ACC112 (cell line): ENCODE measurements around the gene CD3E.
"Not testable (repeated sequence)": the region's sequence is repeated elsewhere in the genome, so short reads cannot be mapped to it uniquely, and the experiment has no call there.

ENCODE experiments used
- H2AFZ ChIP-seq: fragments of 200-600 bp; sonication (generic); one replicate; pipeline ENCODE4 v1.6.0; 2017; ENCODE audit warnings: antibody characterized with exemption, low read length; ENCODE audit not compliant: unreplicated experiment
- H3K27ac ChIP-seq: fragments of 200-600 bp; sonication (generic); 2 replicates; pipeline ENCODE4 v1.5.1; 2014; ENCODE audit warnings: low read depth, mild to moderate bottlenecking, antibody characterized with exemption, low read length, moderate library complexity
- H3K27me3 ChIP-seq: fragments of 200-600 bp; sonication (generic); 2 replicates; pipeline ENCODE4 v1.6.1; 2014; ENCODE audit warnings: mild to moderate bottlenecking, antibody characterized with exemption, low read length, moderate library complexity, mixed read lengths; ENCODE audit not compliant: insufficient read depth
- H3K36me3 ChIP-seq: fragments of 200-600 bp; sonication (generic); 2 replicates; pipeline ENCODE4 v1.6.1; 2016; ENCODE audit warnings: mild to moderate bottlenecking, antibody characterized with exemption, low read length, moderate library complexity, mixed read lengths; ENCODE audit not compliant: insufficient read depth
- H3K4me1 ChIP-seq: fragments of 200-600 bp; sonication (generic); one replicate; pipeline ENCODE4 v1.6.1; 2016; ENCODE audit warnings: low read length, mixed read lengths; ENCODE audit not compliant: insufficient read depth, unreplicated experiment, control insufficient read depth
- H3K4me3 ChIP-seq: fragments of 200-600 bp; sonication (generic); 2 replicates; pipeline ENCODE4 v1.5.1; 2014; ENCODE audit warnings: mild to moderate bottlenecking, low read depth, low read length
- H3K79me2 ChIP-seq: fragments of 200-600 bp; sonication (generic); one replicate; pipeline ENCODE4 v1.6.0; 2016; ENCODE audit warnings: low read length; ENCODE audit not compliant: control insufficient read depth, unreplicated experiment, insufficient read depth

CD3E gene

GRCh38 chr11:118290923-118291322 is 13.6 kb upstream of the CD3E start:
- Histone ChIP-seq H2AFZ (no peak overlapping the region), H3K4me1 (no peaks in the 10 kb centered on the region)

GRCh38 chr11:118291477-118292135 is 12.9 kb upstream of the CD3E start:
- Histone ChIP-seq H3K4me1 (no peaks in the 10 kb centered on the region), H3K4me3 (no peak overlapping the region), H3K79me2 (no peaks in the 10 kb centered on the region), H3K27me3 (peaks cover 38% of the 10 kb centered on the region), H3K36me3 (no peaks in the 10 kb centered on the region), H2AFZ (no peak overlapping the region), H3K27ac (no peak overlapping the region)

More at GRCh38 chr11:118290923-118291322, 13.6 kb upstream of the CD3E start:
- peaks cover 44% of the 10 kb centered on the region for H3K27me3 ChIP-seq
- no peak overlapping the region for H3K4me3 ChIP-seq
- H3K79me2 ChIP-seq, result no peaks in the 10 kb centered on the region
- no peak overlapping the region for H3K27ac ChIP-seq
- H3K36me3 ChIP-seq, result no peaks in the 10 kb centered on the region

GRCh38 chr11:118294053-118294452 is 10.5 kb upstream of the CD3E start:
- H3K4me1 ChIP-seq, result no peaks in the 10 kb centered on the region
- H2AFZ ChIP-seq, result no peak overlapping the region
- H3K36me3 ChIP-seq, result no peaks in the 10 kb centered on the region
- H3K79me2 ChIP-seq, result no peaks in the 10 kb centered on the region
- H3K27ac ChIP-seq, result no peak overlapping the region
- H3K27me3 ChIP-seq, result peaks cover 35% of the 10 kb centered on the region; the same call in 1 of the 2 replicates
- H3K4me3 ChIP-seq, result no peak overlapping the region

GRCh38 chr11:118295199-118295598 is 9.3 kb upstream of the CD3E start:
- no peaks in the 10 kb centered on the region for H3K79me2 ChIP-seq
- H3K4me1 ChIP-seq, result no peaks in the 10 kb centered on the region
- H3K4me3 ChIP-seq, result no peak overlapping the region
- H3K36me3 ChIP-seq, result no peaks in the 10 kb centered on the region
- no peak overlapping the region for H3K27ac ChIP-seq
- H3K27me3 ChIP-seq, result peaks cover 43% of the 10 kb centered on the region
- H2AFZ ChIP-seq, result no peak overlapping the region

GRCh38 chr11:118295815-118296454 is 8.6 kb upstream of the CD3E start:
- Histone ChIP-seq H3K79me2 (no peaks in the 10 kb centered on the region), H3K4me3 (no peak overlapping the region), H3K36me3 (no peaks in the 10 kb centered on the region), H3K27ac (no peak overlapping the region), H3K4me1 (no peaks in the 10 kb centered on the region), H3K27me3 (peaks cover 45% of the 10 kb centered on the region), H2AFZ (no peak overlapping the region)

- H3K4me1 ChIP-seq, result no peaks in the 10 kb centered on the region
- no peak overlapping the region for H2AFZ ChIP-seq
- H3K27me3 ChIP-seq, result peaks cover 73% of the 10 kb centered on the region
- H3K27ac ChIP-seq, result no peak overlapping the region
- no peak overlapping the region for H3K4me3 ChIP-seq
- no peaks in the 10 kb centered on the region for H3K36me3 ChIP-seq
- no peaks in the 10 kb centered on the region for H3K79me2 ChIP-seq
These were observed 2.8 kb upstream of the CD3E start for GRCh38 chr11:118301600-118302195.

DNA sequence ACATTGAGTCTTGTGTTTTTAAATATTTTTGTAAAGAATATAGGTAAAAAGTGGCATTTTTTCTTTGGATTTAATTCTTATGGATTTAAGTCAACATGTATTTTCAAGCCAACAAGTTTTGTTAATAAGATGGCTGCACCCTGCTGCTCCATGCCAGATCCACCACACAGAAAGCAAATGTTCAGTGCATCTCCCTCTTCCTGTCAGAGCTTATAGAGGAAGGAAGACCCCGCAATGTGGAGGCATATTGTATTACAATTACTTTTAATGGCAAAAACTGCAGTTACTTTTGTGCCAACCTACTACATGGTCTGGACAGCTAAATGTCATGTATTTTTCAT is 333 bp upstream of the CD3E start:
- H3K27me3 ChIP-seq, result peaks cover 79% of the 10 kb centered on the region
- H3K4me3 ChIP-seq, result no peak overlapping the region
- no peaks in the 10 kb centered on the region for H3K79me2 ChIP-seq
- H3K27ac ChIP-seq, result no peak overlapping the region
- no peaks in the 10 kb centered on the region for H3K4me1 ChIP-seq
- no peaks in the 10 kb centered on the region for H3K36me3 ChIP-seq
- no peak overlapping the region for H2AFZ ChIP-seq

DNA sequence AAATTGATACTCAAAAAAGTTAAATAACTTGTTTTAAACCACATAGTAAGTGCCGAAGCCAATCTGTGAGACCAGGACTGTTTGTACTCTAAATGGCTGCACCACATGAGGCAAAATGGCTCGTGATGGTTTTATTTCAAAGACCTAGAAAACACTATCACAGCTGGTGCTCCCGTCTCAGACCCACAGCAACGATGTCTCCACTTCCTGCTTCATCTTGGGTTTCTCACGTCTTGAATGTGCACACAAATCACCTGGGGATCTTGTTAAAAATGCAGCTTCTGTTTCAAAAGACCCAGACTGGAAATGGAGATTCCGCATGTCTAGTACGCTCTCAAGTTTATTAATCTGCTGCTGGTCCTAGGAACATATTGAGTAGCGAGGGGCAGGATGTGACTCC is 1.2 kb downstream of the CD3E start:
- H2AFZ ChIP-seq, result no peak overlapping the region
- no peaks in the 10 kb centered on the region for H3K36me3 ChIP-seq
- no peak overlapping the region for H3K4me3 ChIP-seq
- H3K27me3 ChIP-seq, result peaks cover 72% of the 10 kb centered on the region
- H3K27ac ChIP-seq, result no peak overlapping the region
- no peaks in the 10 kb centered on the region for H3K79me2 ChIP-seq
- no peaks in the 10 kb centered on the region for H3K4me1 ChIP-seq

GRCh38 chr11:118306556-118306955 is 2.0 kb downstream of the CD3E start:
- no peaks in the 10 kb centered on the region for H3K36me3 ChIP-seq
- H3K79me2 ChIP-seq, result no peaks in the 10 kb centered on the region
- no peak overlapping the region for H2AFZ ChIP-seq
- no peaks in the 10 kb centered on the region for H3K4me1 ChIP-seq
- peaks cover 72% of the 10 kb centered on the region for H3K27me3 ChIP-seq
- no peak overlapping the region for H3K4me3 ChIP-seq
- no peak overlapping the region for H3K27ac ChIP-seq

GRCh38 chr11:118308995-118309528 is 4.5 kb downstream of the CD3E start:
- H3K4me1 ChIP-seq, H3K4me3 ChIP-seq, H3K79me2 ChIP-seq, H3K36me3 ChIP-seq, H2AFZ ChIP-seq, H3K27ac ChIP-seq: not testable (repeated sequence)
- peaks cover 72% of the 10 kb centered on the region for H3K27me3 ChIP-seq

GRCh38 chr11:118310271-118310670 is 5.7 kb downstream of the CD3E start:
- Histone ChIP-seq H3K4me1 (no peaks in the 10 kb centered on the region), H3K27me3 (peaks cover 71% of the 10 kb centered on the region), H3K36me3 (no peaks in the 10 kb centered on the region), H3K27ac (no peak overlapping the region), H2AFZ (no peak overlapping the region), H3K79me2 (no peaks in the 10 kb centered on the region), H3K4me3 (no peak overlapping the region)
